Stimulated activated CD8-positive, alpha-beta memory T cell treated with anti-CD3 and anti-CD28 coated beads, Interleukin-15, amount 100 ng/mL, for 24 hours (primary cell): ENCODE data around the gene NOTCH2NLA.
"Not testable (repeated sequence)": the region's sequence is repeated elsewhere in the genome, so short reads cannot be mapped to it uniquely, and the experiment has no call there.

Experiments
- DNase-seq: peaks from one replicate; pipeline ENCODE4 v3.0.0-alpha.2; 2020; ENCODE audit warnings: low read depth

Gene NOTCH2NLA

GRCh38 chr1:146228710-146229477 is at the start of gene NOTCH2NLA:
NOTCH2NLA (minus strand) TSS chr1:146229021; CDS start chr1:146189337, 39,684 bp downstream.
- DNase-seq, result peak; percentile 11

- not testable (repeated sequence) for DNase-seq
Observed at GRCh38 chr1:146278346-146278745, 49.5 kb upstream of the NOTCH2NLA start.

- DNase-seq, result not testable (repeated sequence)
Observed at GRCh38 chr1:146277087-146277486, 48.3 kb upstream of the NOTCH2NLA start.

- not testable (repeated sequence) for DNase-seq
Observed at GRCh38 chr1:146274083-146274482, 45.3 kb upstream of the NOTCH2NLA start.

- not testable (repeated sequence) for DNase-seq
Observed at GRCh38 chr1:146273194-146273593, 44.4 kb upstream of the NOTCH2NLA start.

GRCh38 chr1:146272734-146273133 is 43.9 kb upstream of the NOTCH2NLA start:
- not testable (repeated sequence) for DNase-seq

- not testable (repeated sequence) for DNase-seq
Observed at GRCh38 chr1:146271977-146272376, 43.2 kb upstream of the NOTCH2NLA start.

GRCh38 chr1:146270129-146270528 is 41.3 kb upstream of the NOTCH2NLA start:
- not testable (repeated sequence) for DNase-seq

- DNase-seq, result not testable (repeated sequence)
Observed at GRCh38 chr1:146266179-146266748, 37.4 kb upstream of the NOTCH2NLA start.

GRCh38 chr1:146264761-146265160 is 35.9 kb upstream of the NOTCH2NLA start:
- not testable (repeated sequence) for DNase-seq

- not testable (repeated sequence) for DNase-seq
Observed at GRCh38 chr1:146260006-146260730, 31.3 kb upstream of the NOTCH2NLA start.

- not testable (repeated sequence) for DNase-seq
Observed at GRCh38 chr1:146257992-146258552, 29.3 kb upstream of the NOTCH2NLA start.

GRCh38 chr1:146254569-146255197 is 25.9 kb upstream of the NOTCH2NLA start:
- not testable (repeated sequence) for DNase-seq

- DNase-seq, result not testable (repeated sequence)
Observed at GRCh38 chr1:146253249-146253855, 24.5 kb upstream of the NOTCH2NLA start.

GRCh38 chr1:146251523-146251922 is 22.7 kb upstream of the NOTCH2NLA start:
- DNase-seq, result not testable (repeated sequence)

GRCh38 chr1:146248643-146249042 is 19.8 kb upstream of the NOTCH2NLA start:
- not testable (repeated sequence) for DNase-seq

- DNase-seq, result not testable (repeated sequence)
Observed at GRCh38 chr1:146236626-146237025, 7.8 kb upstream of the NOTCH2NLA start.

- not testable (repeated sequence) for DNase-seq
Observed at GRCh38 chr1:146236026-146236601, 7.3 kb upstream of the NOTCH2NLA start.

GRCh38 chr1:146228144-146228682 is 608 bp downstream of the NOTCH2NLA start:
- DNase-seq, result peak; percentile 6

- not testable (repeated sequence) for DNase-seq
Observed at GRCh38 chr1:146174531-146174930, 54.3 kb downstream of the NOTCH2NLA start.

- DNase-seq, result not testable (repeated sequence)
Observed at GRCh38 chr1:146167740-146168139, 61.1 kb downstream of the NOTCH2NLA start.
